Stomach (tissue), 4 donors: ENCODE measurements around the gene HES6.

Source experiments
- POLR2A ChIP-seq, 4 donors: fragments of 450-650 bp; IDR thresholded peaks; one replicate each; pipeline ENCODE4 v1.6.1; 2016; ENCODE audit warnings: antibody characterized with exemption in 4 of 4, control low read depth in 2 of 4, mild to moderate bottlenecking in 1 of 4, moderate library complexity in 1 of 4
- POLR2AphosphoS5 ChIP-seq, 3 donors: sonication (generic); formaldehyde crosslinking; IDR thresholded peaks; one replicate each; pipeline ENCODE4 v1.6.1; 2016; ENCODE audit warnings: antibody characterized with exemption in 3 of 3
- TF ChIP-seq, protein P1 (sequence below), 7 experiments: fragments of 450-650 bp in 4 of 7; fragments of 200-600 bp in 3 of 7; sonication (generic) in 3 of 7; IDR thresholded peaks; one replicate each; pipeline ENCODE4 v1.5.1; 2016 to 2019; ENCODE audit warnings: antibody characterized with exemption in 7 of 7, control low read depth in 2 of 7, mild to moderate bottlenecking in 1 of 7

DNA sequence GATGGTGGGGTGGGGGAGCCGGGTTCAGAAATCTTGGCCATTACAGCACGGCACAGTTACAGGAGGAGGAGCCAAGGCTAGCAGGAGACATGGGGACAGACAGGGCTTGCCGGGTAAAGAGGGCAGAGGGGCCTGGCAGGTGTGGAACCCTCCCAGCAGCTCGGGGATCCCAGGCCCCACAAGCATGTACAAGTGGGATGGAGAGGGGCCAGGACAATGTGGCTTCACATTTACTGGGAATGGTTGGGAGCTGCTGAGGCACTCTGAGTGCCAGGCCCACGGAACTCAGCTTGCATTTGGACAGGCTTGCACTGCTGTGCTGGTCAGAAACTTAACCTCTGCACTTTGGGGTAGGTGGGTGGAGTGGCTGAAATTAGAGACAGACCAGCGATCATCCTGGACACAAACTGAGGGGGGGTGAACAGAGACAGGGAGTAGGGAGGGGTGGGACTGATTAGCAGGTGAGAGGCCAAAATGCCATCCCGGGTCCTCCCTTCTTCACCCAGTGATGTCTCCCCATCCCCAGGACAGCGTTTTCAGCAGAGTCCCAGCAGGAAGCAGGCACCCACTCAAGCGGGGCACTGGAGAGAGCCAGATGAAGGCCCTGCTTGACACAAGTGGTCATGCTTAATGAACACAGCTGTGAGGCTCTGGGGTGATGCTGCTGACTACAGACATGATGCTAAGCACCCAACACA, 38.9 kb upstream of the HES6 start:
- TF ChIP-seq, protein P1, sequence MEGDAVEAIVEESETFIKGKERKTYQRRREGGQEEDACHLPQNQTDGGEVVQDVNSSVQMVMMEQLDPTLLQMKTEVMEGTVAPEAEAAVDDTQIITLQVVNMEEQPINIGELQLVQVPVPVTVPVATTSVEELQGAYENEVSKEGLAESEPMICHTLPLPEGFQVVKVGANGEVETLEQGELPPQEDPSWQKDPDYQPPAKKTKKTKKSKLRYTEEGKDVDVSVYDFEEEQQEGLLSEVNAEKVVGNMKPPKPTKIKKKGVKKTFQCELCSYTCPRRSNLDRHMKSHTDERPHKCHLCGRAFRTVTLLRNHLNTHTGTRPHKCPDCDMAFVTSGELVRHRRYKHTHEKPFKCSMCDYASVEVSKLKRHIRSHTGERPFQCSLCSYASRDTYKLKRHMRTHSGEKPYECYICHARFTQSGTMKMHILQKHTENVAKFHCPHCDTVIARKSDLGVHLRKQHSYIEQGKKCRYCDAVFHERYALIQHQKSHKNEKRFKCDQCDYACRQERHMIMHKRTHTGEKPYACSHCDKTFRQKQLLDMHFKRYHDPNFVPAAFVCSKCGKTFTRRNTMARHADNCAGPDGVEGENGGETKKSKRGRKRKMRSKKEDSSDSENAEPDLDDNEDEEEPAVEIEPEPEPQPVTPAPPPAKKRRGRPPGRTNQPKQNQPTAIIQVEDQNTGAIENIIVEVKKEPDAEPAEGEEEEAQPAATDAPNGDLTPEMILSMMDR (IDR thresholded peaks at IDR 0.05), result no peak
- no peak for TF ChIP-seq POLR2A (IDR thresholded peaks at IDR 0.05)
- no peak for TF ChIP-seq POLR2AphosphoS5 (IDR thresholded peaks at IDR 0.05)
